NCI-H2196 (cell line): ENCODE measurements around the gene FREY1.

Source experiments
- DNase-seq: peaks from one replicate; lab custom pipeline; 2025; ENCODE audit not compliant: unreplicated experiment; lab: John Stamatoyannopoulos, UW

The FREY1 gene

DNA sequence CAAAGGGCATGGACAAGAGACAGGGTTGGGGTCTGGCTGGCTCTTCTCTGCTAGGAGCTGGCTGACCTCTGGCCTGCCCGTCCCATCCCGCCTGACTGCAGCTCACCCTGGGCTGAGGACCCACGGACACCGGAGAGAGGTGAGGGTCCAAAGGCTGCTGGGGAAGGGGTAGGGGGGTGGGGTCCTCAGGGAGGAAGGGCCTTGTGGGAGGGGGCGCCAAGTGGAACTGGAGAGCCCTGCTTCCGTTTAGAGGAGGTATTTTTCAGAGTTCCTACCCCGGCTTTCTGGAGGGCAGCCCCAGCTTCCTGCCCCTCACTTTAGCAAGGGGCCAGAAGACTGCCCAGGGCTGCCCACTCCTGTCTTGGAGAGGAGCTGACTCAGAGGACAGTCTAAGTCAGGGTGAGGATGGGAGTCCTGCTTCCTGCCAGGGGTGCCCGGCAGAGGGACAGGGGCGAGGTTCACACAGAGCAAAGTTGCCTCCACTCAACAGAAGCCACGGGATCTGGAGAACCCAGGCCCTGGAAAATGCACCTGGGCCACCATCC, 22.5 kb upstream of the FREY1 start:
- no peak for DNase-seq

DNA sequence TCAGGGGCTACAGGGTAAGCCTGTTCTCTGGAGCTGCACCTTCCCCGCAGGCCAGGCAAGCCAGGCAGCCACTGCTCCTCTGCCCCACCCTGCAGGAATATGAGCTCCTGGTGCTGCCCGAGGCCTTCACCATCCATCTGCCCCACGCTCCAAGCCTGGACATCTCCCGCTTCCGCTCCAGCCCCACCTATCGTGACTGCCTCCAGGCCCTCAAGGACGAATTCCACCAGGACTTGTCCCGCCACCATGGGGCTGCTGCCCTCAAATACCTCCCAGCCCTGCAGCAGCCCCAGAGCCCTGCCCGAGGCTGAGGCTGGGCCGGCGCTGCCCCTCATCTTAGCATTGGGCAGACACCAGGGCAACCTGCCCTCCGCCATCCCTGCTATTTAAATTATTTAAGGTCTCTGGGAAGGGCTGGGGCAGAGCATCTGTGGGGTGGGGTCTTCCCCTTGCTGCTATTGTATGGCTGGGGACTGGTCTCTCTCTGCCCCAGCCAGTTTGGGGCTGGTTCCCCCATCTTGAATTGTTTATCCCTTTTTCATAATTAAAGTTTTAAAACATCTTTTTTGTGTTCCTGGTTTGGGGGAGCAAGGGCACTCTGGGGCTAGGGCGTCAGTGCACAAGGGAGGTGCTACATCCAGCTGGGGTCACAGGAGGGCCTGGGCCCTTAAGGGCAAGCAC, 21.6 kb upstream of the FREY1 start:
- DNase-seq: no peak

DNA sequence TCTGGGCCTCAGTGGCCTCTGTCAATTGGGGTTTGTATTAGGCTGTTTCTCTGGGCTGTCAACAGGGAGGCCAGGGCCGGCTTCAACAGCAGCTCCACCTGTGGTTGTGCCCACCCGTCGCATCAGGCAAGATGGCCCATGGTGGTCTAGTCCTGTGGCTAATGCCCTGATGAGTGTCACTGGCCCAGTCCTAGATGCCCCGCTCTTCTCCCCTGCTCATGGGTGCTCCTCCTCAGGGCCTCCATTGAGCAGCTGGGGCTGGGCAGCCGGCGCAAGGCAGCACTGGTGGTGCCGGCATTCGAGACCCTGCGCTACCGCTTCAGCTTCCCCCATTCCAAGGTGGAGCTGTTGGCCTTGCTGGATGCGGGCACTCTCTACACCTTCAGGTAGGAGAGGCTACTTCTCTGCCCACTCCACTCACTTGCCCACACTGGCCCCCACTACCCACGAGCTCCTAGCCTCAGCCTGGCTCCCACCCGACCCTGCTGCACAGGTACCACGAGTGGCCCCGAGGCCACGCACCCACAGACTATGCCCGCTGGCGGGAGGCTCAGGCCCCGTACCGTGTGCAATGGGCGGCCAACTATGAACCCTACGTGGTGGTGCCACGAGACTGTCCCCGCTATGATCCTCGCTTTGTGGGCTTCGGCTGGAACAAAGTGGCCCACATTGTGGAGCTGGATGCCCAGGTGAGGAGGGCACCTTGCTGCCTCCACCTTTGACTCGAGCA, 20.8 kb upstream of the FREY1 start:
- no peak for DNase-seq

DNA sequence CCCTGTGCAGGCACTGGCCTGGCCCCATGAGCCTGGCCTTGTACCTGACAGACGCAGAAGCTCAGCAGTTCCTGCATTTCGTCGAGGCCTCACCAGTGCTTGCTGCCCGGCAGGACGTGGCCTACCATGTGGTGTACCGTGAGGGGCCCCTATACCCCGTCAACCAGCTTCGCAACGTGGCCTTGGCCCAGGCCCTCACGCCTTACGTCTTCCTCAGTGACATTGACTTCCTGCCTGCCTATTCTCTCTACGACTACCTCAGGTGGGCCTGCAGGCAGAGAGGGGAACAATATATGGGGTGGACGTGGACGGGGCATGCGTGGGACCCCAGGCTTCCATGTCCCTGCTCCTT, 20.2 kb upstream of the FREY1 start:
- DNase-seq: no peak

DNA sequence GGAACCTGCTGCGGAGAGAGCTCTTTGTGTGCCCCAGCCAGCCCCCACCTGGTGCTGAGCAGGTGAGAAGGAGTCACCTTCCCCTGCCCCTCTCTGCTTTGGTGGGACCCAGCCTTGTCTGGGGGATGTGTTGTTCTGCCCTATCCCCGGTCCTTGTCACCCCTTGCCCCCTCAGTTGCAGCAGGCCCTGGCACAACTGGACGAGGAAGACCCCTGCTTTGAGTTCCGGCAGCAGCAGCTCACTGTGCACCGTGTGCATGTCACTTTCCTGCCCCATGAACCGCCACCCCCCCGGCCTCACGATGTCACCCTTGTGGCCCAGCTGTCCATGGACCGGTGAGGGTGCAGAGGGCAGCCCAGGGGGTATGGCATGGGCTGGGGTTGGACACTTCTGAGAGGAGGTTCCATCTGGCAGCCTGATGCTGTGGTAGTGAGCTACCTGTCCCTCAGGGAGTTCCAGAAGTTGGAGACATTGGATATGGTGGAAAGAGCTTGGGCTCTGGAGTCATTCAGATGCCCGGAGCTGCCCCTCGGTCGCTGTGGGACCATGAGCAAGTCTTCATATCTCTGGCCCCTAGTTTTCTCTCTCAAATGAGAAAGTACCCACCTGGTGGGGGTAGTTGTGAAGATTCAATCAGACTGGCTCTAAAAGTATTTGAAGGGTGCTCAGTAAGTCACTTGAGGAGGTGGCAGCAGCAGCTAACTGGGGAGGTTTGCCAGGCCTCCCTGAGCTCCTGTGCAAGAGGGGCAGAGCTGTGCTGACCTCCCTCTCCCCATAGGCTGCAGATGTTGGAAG, 19.7 kb upstream of the FREY1 start:
- no peak for DNase-seq

DNA sequence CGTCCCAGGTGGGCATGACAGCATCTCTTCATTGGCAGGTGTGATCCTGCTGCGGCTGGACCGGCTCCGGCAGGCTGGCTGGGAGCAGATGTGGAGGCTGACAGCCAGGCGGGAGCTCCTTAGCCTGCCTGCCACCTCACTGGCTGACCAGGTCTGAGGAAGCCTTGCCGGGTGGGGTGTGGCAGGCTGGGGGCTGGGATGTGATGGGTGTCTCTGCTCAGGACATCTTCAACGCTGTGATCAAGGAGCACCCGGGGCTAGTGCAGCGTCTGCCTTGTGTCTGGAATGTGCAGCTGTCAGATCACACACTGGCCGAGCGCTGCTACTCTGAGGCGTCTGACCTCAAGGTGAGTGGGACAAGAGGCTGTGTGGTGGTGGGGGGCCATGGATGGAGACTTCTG, 18.9 kb upstream of the FREY1 start:
- no peak for DNase-seq

DNA sequence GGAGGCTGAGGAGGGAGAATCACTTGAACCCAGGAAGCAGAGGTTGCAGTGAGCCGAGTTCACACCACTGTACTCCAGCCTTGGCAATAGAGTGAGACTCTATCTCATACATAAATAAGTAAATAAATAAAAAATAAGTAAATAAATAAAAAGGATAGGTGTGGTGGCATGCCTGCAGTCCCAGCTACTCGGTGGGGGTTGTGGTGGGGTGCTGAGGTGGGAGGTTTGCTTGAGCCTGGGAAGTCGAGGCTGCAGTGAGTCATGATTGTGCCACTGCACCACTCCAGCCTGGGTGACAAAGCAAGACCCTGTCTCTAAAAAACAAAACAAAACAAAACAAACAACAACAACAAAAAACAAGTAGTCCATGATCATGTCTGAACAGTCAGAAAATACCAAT, 18.5 kb upstream of the FREY1 start:
- no peak for DNase-seq

DNA sequence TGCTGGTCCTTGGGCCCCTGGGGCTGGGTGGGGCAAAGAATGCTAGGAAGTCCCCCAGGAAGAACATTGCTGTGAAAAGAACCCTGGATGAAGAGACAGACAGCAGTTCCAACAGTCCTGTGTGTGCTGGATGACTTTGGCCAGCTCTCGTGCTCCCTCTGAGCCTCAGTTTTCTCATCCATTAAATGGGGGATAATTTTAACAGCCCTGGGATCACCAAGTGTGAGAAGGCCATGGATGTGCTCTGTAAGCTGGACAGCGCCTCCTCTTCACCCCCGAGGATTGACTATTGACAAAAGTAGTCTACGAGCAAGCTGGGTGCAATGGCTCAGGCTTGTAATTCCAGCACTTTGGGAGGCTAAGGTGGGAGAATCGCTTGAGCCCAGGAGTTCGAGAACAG, 17.9 kb upstream of the FREY1 start:
- DNase-seq: no peak

DNA sequence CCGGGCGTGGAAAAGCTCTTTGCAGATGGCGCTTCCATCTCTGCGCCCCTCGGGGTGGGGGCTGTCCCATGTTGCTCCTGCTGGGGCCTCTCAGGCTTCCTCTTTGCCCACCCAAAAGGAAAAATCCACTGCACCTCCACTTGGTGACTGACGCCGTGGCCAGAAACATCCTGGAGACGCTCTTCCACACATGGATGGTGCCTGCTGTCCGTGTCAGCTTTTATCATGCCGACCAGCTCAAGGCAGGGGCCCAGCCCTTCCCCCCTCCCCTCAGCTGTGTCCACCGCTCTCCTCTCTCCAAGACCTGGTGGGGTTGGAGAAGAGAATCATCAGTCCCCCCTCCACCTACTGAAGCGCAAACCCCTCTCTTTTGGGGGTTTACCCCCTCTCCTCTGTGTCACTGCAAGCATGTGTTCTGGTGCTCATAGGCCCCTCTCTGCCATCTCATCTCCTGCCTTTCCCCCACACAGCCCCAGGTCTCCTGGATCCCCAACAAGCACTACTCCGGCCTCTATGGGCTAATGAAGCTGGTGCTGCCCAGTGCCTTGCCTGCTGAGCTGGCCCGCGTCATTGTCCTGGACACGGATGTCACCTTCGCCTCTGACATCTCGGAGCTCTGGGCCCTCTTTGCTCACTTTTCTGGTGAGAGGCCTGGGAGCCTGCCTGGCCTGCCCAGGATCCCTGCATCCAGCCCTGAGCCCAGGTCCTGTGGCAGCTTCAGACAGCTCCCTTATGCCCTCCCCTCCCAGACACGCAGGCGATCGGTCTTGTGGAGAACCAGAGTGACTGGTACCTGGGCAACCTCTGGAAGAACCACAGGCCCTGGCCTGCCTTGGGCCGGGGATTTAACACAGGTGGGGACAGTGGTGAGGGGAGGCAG, 17.2 kb upstream of the FREY1 start:
- DNase-seq: no peak

DNA sequence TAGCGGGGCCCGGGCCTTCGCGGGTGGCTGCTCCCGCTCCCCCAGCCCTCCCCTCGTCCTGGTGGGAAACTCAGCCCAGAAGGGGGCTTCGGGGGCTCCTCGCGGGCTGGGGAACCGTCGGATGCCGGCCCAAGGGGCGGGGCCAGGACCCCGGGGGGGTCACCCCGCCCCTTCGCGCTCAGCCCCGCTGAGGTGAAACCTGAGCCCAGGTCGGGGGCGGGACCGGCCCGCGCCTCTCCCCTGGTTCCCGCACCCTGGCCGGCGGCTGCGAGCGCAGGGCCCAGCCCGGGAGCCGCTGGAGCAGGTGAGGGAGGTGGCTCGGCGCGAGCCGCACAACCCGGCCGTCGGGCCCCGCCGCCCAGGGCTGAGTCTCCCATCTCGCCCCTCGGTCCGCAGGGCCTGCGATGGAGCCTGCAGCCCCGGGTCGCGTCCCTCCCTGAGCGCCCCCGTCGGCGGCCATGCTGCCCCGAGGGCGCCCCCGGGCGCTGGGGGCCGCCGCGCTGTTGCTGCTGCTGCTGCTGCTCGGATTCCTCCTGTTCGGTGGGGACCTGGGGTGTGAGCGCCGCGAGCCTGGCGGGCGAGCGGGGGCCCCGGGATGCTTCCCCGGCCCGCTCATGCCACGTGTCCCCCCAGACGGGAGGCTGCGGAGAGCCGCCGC, 15.5 kb upstream of the FREY1 start, which contains the start of gene LARGE2:
Gene LARGE2, plus strand, starts transcription at position 232 of the 658 bp plus-strand sequence. Its CDS starts 227 bp downstream, at position 459.
- peak; percentile 78 for DNase-seq

DNA sequence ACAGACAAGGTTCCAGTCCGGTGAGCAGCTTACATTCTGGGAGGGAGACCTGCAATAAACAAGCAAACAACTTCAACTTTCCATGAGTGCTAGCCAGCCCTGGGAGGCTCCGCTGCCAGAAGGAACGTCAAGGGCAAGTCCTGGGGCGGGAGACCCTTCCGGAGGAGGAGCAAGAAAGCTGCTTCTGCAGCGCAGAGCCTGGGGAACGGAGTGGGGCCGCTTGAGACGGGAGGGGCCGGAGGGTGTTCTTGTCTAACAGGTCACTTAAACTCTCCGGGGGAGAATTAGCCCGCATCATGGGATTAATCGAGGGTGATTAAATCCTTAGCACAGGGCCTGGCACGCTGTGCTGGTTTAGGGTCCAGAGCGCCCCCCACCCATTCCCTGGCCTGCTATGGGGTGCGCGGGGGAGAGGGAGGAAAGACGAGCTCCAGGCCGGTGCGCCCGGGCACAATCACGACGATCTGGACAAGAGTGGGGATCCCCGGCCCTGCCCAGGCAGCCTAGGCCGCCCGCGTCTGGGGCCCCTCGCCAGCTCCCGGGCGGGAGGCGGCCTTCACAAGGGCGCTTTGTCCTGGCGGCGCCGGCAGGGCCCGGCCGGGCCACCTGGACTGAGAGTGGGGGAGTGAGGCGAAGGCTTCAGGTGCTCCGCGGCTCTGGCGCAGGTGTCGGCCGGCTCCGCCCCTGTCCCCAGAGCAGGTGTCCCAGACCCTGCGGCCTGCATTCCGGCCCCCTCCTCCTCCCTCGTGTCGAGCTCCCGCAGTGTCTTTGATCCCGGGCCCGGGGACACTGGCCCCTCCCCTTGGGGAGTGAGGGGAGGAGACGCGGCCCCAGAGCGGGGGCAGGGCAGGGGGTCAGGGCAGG, 14.7 kb upstream of the FREY1 start:
- DNase-seq: peak; percentile 91

DNA sequence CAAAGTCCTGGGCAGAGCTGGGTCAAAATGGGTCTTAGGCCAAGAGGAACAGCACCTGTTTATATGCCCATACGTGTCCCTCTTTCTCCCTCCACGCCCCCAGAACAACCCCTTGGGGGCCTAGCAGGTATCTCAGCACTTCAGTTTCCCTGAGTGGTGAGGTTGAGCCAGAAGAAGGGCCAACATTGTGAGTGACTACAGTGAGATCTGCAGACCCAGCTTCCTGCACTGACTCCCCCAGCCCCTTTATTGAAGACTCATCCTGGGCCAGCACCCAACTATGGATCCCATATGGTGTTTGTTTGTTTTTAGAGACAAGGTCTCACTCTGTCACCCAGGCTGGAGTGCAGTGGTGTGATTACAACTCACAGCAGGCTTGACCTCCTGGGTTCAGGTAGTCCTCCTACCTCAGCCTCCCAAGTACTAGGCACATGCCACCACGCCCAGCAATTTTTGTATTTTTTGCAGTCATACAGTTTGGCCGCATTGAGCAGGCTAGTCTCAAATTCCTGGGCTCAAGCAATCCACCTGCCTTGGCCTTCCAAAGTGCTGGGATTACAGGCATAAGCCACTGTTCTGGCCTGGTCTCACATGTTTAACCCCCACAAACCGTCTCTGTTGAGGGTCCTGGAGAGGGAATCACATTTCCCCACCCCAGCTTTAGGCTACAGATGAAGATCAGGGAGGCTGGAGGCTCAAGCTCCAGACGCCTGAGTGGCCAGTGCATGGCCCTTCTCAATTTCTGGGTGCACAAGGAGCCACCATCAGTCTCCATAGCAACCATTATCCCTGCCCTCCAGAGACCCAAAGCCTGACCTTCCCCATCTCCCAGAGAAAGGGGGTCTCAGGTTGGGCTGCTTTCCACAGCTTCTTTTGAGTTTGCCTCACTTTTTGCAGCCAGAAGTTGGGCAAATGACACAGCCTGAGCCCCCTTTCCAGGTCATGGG, 13.7 kb upstream of the FREY1 start:
- no peak for DNase-seq

DNA sequence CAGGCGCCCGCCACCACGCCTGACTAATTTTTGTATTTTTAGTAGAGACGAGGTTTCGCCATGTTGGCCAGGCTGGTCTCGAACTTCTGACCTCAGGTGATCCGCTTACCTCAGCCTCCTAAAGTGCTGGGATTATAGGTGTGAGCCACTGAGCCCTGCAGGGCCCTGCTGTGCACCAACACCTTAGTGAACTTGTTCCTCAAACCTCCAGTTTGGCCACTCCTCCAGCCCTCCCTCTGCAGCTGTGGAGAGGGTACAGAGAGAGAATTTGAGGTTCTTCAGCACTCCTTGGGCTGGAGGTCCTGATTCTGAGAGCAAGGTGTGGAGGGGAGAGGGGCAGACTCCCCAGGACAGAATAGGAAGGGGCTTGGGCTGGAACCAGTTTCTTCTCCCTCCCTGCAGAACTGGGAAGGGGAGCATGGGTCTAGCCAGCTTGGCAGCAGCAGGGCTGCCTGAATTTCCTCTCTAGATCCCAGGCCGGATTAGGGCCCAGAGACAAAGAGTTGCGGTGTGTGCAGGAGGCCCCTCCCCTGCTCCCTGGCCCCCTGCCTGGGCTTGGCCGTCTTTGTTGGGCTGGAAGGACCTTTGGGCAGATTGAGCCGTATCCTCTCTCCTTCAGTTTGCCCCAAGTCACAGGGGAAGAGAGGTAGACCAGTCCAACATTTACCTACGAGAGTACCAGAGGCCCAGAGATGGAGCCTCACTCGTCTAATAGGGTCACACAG, 12.9 kb upstream of the FREY1 start:
- DNase-seq: no peak

DNA sequence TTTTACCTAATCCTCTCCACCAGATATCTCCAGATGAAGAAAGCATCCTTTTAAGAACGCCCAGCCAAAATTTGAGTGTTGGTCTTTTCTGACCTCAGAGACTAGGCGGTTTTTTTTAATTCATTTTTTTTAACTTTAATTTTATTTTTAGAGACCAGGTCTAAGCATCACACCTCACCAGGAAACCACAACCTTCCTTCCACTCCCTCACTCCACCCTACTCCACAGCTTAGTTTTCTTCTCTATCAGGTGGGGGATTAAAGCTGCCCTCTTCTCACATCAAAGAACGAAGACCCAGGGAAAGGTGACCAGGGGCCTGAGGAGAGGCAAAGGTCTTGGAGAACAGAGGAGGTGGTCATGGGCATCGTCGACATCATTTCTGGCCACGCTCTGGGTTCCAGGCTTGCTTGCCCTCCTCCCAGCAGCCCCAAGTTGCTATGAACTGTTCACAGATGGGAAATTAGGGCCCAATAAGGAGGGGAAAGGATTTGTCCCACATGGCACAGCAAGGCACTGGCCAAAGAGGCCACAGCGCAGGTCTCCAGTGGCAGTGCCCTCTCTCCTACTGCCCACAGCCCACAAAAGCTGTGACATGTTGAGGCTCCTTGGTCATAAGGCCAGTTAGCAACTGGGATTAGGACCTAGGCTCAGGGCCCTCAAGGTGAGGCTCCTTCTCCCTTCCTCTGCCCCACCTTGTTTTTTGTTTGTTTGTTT, 12.0 kb upstream of the FREY1 start:
- DNase-seq: no peak

DNA sequence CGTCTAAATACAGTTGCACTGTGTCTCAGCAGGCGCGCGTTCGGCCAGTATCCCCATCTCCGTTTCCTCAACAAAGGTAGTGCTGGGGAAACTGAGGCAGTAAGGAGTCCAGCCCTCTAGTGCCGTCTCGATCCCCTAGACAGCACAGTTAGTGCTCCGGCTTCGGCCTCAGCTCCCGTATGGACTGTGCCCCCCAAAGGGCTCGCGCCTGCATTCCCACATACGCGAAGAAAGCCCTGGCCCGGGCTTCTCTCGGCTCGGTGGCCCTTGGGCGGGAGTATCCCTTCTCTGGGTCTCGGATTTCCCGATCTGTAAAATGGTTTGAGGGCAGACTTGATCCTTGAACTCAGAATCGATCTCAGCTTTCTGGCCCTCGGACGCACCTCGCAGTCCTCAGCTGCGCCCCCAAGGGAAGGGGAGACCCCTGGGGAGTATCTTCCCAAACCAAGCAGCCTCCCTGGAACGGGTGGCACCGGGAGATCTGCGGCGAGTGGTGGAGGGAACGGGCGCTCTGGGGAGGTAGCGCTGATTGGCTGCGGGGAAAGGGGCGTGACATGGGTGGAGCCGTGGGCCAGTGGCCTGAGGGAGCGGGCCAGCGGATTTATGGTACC, 11.4 kb upstream of the FREY1 start:
- peak; percentile 75 for DNase-seq

DNA sequence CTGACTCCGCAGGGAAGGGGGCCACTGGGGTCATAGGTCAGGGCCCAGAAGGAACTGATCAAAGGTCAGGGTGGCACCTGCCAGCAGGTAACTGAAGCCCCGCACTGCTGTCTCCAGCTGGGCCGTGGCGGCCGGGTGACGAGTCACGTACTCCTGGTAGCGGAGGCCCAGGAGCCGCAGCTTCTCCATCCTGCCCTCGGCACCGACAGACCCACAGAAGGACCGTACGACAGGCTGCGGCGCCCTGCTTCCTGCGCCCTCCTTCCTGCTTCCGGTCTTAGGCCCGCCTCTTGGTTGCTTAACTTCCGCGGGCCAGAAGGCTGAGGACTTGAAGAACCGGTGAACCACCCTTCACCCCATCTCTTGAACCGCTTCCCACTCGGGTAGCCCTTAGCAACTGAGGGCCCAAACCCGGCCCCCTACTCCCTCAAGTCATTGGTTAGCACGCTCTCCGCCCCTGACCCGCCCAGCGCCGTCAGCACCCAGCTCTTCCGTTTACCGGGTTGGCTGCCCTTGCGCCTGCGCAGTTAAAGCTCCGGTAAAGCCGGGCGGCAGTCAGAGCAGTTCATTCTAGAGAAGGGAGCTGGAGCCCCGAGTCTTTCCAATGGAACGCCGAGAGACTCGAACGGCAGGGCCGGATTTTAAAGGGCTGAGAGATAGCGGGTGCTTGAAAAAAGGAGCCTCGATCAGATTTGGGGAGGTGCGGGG, 10.7 kb upstream of the FREY1 start, which contains the start of gene PEX16:
Gene PEX16, minus strand, starts transcription at position 255 of the 708 bp plus-strand sequence. Its CDS starts 66 bp downstream, at position 189.
- peak; percentile 98 for DNase-seq
